Liver (tissue), 3 donors: ENCODE data around the gene MRAP2.

Source experiments
- GABPA ChIP-seq, 2 donors: IDR thresholded peaks in 1 of 2; conservative IDR thresholded peaks in 1 of 2; 2 replicates each; pipeline ENCODE4 v1.6.1; 2016; ENCODE audit warnings: antibody characterized with exemption in 2 of 2, mild to moderate bottlenecking in 1 of 2, moderate library complexity in 1 of 2
- HNF4A ChIP-seq, 2 donors: conservative IDR thresholded peaks; 2 replicates each; pipeline ENCODE4 v1.6.1; 2016; ENCODE audit warnings: antibody characterized with exemption in 2 of 2, mild to moderate bottlenecking in 2 of 2
- HNF4G ChIP-seq: IDR thresholded peaks from 2 replicates; pipeline ENCODE4 v1.6.1; 2016; ENCODE audit warnings: antibody characterized with exemption
- RAD21 ChIP-seq, 2 donors: IDR thresholded peaks; 2 replicates each; pipeline ENCODE4 v1.6.1; 2016; ENCODE audit warnings: antibody characterized with exemption in 2 of 2, mild to moderate bottlenecking in 2 of 2
- YY1 ChIP-seq: IDR thresholded peaks from 2 replicates; pipeline ENCODE4 v1.6.1; 2016; ENCODE audit warnings: antibody characterized with exemption, mild to moderate bottlenecking
- TF ChIP-seq, protein P1 (sequence below): fragments of 150-350 bp; IDR thresholded peaks from 2 replicates; pipeline ENCODE4 v1.5.1; 2017; ENCODE audit warnings: improper control_type of control experiment, low read depth, low read length; ENCODE audit not compliant: missing input control
- TF ChIP-seq, protein P2 (sequence below): IDR thresholded peaks from 2 replicates; pipeline ENCODE4 v1.6.1; 2016; ENCODE audit warnings: antibody characterized with exemption
- donor health status: healthy.
- donor health status: healthy.

DNA sequence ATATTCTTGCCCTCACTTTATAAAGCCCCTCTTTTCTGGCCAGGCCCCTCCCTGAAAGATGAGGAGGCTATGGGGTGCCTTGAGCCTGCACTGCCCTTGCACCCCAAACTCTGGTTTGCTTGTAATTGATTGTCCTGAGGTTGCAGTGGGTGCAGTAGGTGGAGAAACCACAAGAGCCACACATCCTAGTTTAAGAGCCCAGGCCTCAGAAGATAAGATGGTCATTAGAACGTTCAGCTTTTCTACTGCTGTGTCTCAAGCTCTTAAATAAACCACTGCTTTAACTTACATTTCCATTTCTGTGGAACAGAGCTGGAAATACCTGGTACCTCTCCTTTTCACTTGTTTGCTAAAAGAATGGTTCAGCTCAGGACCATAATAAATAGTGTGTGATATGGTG lies 9.0 kb downstream of the MRAP2 start:
- TF ChIP-seq, protein P1, sequence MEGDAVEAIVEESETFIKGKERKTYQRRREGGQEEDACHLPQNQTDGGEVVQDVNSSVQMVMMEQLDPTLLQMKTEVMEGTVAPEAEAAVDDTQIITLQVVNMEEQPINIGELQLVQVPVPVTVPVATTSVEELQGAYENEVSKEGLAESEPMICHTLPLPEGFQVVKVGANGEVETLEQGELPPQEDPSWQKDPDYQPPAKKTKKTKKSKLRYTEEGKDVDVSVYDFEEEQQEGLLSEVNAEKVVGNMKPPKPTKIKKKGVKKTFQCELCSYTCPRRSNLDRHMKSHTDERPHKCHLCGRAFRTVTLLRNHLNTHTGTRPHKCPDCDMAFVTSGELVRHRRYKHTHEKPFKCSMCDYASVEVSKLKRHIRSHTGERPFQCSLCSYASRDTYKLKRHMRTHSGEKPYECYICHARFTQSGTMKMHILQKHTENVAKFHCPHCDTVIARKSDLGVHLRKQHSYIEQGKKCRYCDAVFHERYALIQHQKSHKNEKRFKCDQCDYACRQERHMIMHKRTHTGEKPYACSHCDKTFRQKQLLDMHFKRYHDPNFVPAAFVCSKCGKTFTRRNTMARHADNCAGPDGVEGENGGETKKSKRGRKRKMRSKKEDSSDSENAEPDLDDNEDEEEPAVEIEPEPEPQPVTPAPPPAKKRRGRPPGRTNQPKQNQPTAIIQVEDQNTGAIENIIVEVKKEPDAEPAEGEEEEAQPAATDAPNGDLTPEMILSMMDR = no peak
- TF ChIP-seq HNF4G (no peak), GABPA (IDR thresholded peaks at IDR 0.05 in 1 of 2, conservative IDR thresholded peaks at IDR 0.05 in 1 of 2) (no peak), YY1 (no peak), HNF4A (conservative IDR thresholded peaks at IDR 0.05) (no peak), RAD21 (IDR thresholded peaks at IDR 0.05) (no peak)
- TF ChIP-seq, protein P2, sequence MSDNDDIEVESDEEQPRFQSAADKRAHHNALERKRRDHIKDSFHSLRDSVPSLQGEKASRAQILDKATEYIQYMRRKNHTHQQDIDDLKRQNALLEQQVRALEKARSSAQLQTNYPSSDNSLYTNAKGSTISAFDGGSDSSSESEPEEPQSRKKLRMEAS = no peak
